ENCODE measurements around the gene PCA3. TPM values are rescaled to one million over a fixed set of nuclear protein-coding genes. Genes with fewer than 3 reads are reported as not detected.
"Not testable (repeated sequence)": the region's sequence is repeated elsewhere in the genome, so short reads cannot be mapped to it uniquely, and the experiment has no call there.

Gene PCA3
- polyA plus RNA-seq (ENCODE audit: insufficient read length in 4 of 4): 1 to 10 TPM in 2 of 4 donors, under 1 TPM in 2; 0.11 to 2.1 (median 1.1) TPM

- no peak for DNase-seq (ENCODE audit: low read depth in 4 of 4, low spot score in 3 of 4)
Measured at GRCh38 chr9:76764138-76764537, at the start of gene PCA3. PCA3 (plus strand) TSS chr9:76764438.

DNA sequence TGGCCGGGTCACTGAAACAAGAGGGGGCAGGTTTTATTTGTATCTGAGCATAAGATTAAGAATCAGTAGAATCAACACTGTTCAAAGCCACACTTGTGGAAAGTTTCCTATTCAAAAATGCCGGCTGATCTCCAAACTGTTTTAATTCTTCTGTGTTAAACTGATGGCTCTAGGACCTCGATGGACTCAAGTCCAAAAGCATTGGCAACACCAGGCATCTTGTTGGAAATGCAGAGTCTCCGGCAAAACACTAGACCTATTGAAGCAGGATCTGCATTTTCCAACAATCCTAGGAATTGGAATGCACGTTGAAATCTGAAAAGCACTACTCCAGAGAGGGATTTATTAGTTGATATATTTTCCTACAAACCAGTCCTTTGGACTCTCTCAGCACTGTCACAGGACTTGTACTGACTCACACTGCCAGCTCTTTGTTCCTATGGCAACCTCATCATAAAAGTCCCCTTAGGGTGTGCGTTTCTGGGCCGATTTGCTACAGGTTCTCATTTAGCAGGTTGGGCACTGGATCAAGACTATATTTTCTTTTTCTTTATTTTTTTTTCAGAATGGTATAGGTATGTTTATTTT, 48.1 kb upstream of the PCA3 start:
- no peak for DNase-seq (ENCODE audit: low read depth in 4 of 4, low spot score in 3 of 4)

GRCh38 chr9:76717176-76717575, 47.1 kb upstream of the PCA3 start:
- no peak for DNase-seq (ENCODE audit: low read depth in 4 of 4, low spot score in 3 of 4)

DNA sequence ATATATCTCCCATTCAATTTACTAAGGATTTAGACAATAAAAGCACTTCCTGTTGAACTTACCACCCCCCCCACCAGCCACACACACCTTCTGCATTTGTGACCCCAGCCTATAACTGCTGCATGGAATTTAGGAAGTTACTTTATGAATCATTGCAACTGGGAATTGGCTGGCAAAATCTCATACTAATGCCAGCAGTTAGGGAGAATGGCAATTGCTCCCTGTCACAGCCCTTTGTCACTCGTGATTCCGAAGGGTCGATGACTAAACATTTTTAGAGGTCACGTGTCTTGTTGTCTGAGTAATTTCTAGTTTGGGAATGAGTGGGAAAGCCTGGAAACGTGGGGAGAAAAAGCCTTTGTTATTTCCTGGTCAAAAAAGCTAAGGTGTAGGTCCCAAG, 46.6 kb upstream of the PCA3 start:
- no peak for DNase-seq (ENCODE audit: low read depth in 4 of 4, low spot score in 3 of 4)

DNA sequence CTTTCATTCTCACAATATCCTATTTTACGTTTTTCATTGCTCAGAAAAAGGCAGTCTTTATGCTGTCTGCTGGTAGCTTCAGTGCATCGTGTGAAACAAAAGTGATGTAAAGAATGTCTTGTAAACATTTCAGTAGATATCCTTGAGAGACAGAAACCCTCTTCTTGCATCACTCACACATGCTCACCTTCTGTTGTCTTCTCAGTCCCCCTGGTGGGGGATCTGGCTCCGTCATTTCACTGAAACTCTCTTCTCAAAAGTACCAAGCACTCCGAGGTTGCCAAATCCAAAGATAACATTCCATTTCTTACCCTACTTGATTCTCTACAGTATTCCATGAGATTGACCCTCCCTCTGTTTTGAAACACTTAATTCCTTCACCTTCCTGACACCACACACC, 46.1 kb upstream of the PCA3 start:
- DNase-seq (ENCODE audit: low read depth in 4 of 4, low spot score in 3 of 4): no peak

DNA sequence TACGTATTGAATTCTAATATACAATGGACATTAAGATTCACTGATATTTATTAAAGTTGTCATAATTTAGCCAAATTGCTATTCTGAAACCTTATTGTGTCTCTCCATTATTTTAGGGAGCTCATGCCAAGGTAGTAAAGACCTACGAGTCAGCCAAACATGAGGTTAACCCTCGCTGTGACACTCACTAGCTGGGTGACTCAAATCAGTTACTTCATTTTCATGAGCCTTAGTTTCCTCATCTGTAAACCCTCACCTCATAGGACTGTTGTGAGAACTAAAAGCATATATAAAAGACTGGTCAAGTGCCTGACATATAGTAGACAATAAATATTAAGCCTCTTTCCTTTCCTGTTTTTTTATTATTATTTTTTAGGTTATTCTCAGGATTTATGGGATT, 44.0 kb upstream of the PCA3 start:
- no peak for DNase-seq (ENCODE audit: low read depth in 4 of 4, low spot score in 3 of 4)

- DNase-seq (ENCODE audit: low read depth in 4 of 4, low spot score in 3 of 4): no peak
Measured at GRCh38 chr9:76725011-76725546, 39.2 kb upstream of the PCA3 start.

- DNase-seq (ENCODE audit: low read depth in 4 of 4, low spot score in 3 of 4): no peak
Measured at GRCh38 chr9:76725885-76726284, 38.4 kb upstream of the PCA3 start.

GRCh38 chr9:76729116-76729515, 35.1 kb upstream of the PCA3 start:
- no peak for DNase-seq (ENCODE audit: low read depth in 4 of 4, low spot score in 3 of 4)

GRCh38 chr9:76729980-76730737, 34.1 kb upstream of the PCA3 start:
- DNase-seq (ENCODE audit: low read depth in 4 of 4, low spot score in 3 of 4): no peak

DNA sequence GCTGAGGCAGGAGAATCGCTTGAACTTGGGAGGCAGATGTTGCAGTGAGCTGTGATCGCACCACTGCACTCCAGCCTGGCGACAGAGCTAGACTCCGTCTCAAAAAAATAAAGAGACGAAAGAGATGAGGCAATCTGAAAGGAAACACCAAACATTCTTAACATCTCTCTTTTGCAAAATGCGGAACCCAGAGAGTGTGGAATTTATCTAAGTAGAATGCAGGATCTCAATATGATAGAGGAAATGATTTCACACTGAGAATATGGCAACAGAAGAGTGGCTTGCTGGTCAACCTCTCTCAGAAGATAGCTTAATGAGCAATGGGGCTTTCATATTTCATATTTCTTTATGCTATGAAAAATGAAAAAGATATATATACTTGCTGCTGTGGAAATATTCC, 33.4 kb upstream of the PCA3 start:
- no peak for DNase-seq (ENCODE audit: low read depth in 4 of 4, low spot score in 3 of 4)

DNA sequence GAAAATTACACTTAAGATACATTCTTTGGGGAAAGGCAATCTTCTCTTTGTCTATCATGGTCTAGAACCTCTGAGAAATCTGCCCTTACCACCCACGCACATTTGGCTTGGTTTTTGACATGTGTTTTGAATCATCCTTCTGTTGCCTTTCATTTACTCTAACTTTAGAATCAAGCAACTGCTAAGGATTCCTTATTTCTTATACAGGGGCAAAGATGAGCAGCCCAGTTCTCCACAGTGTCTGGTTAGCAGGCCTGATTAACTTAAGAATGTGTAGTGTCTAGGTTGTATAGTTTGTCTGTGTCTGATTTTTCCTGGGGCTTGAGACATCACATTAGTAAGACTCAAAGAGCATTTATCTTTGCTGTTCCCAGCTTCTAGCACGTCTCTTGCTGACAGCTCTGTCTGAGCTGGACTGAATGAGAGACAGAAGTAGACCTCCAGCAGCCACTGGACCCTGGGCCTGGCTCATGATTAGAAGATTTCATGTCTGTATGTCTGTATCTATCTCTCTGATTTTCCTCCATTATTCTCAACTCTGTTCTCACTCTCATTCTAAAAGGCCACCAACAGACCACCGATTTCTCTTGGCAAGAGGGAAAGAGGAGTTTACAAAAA, 31.8 kb upstream of the PCA3 start:
- DNase-seq (ENCODE audit: low read depth in 4 of 4, low spot score in 3 of 4): no peak

GRCh38 chr9:76733096-76733495, 31.1 kb upstream of the PCA3 start:
- DNase-seq (ENCODE audit: low read depth in 4 of 4, low spot score in 3 of 4): no peak

GRCh38 chr9:76734716-76735115, 29.5 kb upstream of the PCA3 start:
- no peak for DNase-seq (ENCODE audit: low read depth in 4 of 4, low spot score in 3 of 4)

- no peak for DNase-seq (ENCODE audit: low read depth in 4 of 4, low spot score in 3 of 4)
Measured at GRCh38 chr9:76737154-76737902, 26.9 kb upstream of the PCA3 start.

- no peak for DNase-seq (ENCODE audit: low read depth in 4 of 4, low spot score in 3 of 4)
Measured at GRCh38 chr9:76738402-76738801, 25.8 kb upstream of the PCA3 start.

DNA sequence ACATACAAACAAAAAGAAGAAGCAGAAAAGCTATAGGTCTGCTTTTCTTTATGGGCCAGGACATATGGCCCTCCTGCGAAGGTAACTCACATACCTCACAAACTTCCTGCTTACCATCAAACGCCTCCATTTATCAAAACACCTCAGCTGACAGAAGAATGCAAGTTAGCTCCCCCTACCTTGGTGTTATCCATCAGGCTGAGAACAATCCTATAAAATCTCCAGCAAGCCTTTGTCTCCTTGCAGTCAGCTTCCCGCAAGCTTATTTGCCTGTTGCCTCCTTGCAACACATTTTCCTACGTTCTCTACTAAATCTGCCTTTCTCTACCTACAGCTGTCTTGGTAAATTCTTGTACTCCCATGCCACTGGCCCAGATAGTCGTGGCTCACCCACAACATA, 22.7 kb upstream of the PCA3 start:
- no peak for DNase-seq (ENCODE audit: low read depth in 4 of 4, low spot score in 3 of 4)

GRCh38 chr9:76742890-76743289, 21.3 kb upstream of the PCA3 start:
- not testable (repeated sequence) for DNase-seq (ENCODE audit: low read depth in 4 of 4, low spot score in 3 of 4)

- no peak for DNase-seq (ENCODE audit: low read depth in 4 of 4, low spot score in 3 of 4)
Measured at GRCh38 chr9:76743931-76744330, 20.3 kb upstream of the PCA3 start.

DNA sequence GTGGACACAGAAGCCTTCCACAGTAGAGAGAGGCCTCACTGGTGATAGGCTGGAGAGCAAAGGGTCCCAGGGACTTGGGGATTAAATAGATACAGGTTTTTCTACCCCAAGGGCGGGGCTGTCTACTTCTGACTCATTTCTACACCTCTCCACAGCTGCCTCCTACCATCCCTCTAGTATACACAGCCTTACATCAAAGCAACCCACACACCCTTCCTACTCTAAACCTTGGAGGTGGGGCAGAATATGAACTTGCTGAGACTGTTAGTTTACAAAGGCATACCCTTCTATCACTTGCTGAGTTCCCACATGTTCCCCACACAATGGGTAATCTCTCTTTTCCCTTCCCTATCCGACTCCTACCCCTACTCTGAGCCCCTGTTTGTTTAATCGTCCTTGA, 19.9 kb upstream of the PCA3 start:
- no peak for DNase-seq (ENCODE audit: low read depth in 4 of 4, low spot score in 3 of 4)

DNA sequence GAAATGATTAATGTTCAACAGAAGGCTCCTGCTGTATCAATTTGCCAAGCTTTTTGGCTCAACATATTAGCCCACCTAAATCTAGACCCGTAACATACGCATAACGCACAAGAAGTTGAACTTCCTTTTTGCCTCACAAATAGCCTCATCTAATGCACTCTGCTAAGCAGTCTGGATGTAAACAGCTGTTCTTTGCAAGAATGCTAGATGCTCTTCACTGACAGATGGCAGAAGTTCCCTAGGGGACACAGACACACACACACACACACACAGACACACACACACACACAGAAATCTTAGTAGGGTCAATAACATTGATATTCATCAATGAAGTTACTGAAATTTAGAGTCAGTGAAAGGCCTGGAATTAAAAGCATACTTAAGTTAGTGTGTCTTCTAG, 13.2 kb upstream of the PCA3 start:
- no peak for DNase-seq (ENCODE audit: low read depth in 4 of 4, low spot score in 3 of 4)
